GM06990 (cell line): ENCODE results near the gene PILRB.

Experiments
- DNase-seq: peaks from one replicate; pipeline ENCODE4 v3.0.0-alpha.2; 2011; ENCODE audit not compliant: insufficient read length; ENCODE audit errors: extremely low read depth
- H3K27me3 ChIP-seq: replicated peaks from 2 replicates; pipeline ENCODE4 v1.6.0; 2011; ENCODE audit warnings: low read length; ENCODE audit not compliant: control insufficient read depth, insufficient read depth
- H3K36me3 ChIP-seq: 2 replicates; pipeline ENCODE4 v1.5.1; 2011; ENCODE audit warnings: low read length; ENCODE audit not compliant: control insufficient read depth, insufficient read depth
- H3K4me3 ChIP-seq: replicated peaks from 2 replicates; pipeline ENCODE4 v1.5.1; 2011; ENCODE audit warnings: low read depth, mild to moderate bottlenecking, control low read depth, low read length
- TF ChIP-seq, protein P1 (sequence below): IDR thresholded peaks from 2 replicates; pipeline ENCODE4 v1.5.1; 2011; ENCODE audit warnings: low read length, control low read depth, mild to moderate bottlenecking, inconsistent platforms; ENCODE audit not compliant: insufficient read depth, poor library complexity, severe bottlenecking

Gene PILRB

DNA sequence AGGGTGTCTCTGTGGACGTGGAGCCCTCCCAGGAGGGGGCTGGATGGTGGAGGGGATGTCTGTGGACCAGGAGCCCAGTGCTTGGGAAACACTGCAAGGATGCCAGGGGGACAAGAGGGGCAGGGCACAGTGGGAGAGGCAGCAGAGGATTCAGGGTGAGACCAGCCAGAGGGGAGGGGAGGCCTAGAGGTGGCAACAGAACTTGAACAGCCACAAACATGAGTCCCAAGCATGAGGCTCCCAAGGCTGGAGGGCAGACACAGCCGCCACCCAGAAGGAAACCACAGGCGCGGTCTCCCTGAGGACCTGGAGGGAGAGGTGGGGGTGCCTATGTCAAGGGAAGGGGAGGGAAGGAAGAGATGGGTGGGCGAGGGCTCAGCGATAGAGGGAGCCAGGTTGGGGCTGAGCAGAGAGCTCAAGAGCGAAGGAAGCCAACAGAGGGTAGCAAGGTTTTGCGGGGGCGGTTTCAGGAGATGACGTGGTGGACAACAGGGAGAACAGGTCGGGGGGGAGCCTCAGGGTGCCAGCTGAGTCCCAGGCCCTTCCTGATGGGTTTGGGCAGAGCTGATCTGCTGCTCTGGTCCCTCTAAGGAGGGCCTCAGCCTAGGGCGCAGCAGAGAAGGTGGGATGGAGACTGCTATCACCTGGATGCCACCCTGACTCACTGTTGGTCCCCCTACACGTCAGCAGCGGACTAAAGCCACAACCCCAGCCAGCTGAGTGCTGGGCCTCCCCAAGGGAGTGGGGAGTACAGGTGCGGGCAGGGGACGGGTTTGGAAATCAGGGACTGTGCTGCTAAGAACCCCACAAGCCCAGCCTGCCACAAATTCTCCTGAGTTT lies 8.7 kb downstream of the PILRB start:
- DNase-seq = peak; percentile 75
- Histone ChIP-seq H3K4me3 (no peak overlapping the region), H3K36me3 (no peaks in the 10 kb centered on the region; the same call in 1 of the 2 replicates), H3K27me3 (no peaks in the 10 kb centered on the region)
- TF ChIP-seq, protein P1, sequence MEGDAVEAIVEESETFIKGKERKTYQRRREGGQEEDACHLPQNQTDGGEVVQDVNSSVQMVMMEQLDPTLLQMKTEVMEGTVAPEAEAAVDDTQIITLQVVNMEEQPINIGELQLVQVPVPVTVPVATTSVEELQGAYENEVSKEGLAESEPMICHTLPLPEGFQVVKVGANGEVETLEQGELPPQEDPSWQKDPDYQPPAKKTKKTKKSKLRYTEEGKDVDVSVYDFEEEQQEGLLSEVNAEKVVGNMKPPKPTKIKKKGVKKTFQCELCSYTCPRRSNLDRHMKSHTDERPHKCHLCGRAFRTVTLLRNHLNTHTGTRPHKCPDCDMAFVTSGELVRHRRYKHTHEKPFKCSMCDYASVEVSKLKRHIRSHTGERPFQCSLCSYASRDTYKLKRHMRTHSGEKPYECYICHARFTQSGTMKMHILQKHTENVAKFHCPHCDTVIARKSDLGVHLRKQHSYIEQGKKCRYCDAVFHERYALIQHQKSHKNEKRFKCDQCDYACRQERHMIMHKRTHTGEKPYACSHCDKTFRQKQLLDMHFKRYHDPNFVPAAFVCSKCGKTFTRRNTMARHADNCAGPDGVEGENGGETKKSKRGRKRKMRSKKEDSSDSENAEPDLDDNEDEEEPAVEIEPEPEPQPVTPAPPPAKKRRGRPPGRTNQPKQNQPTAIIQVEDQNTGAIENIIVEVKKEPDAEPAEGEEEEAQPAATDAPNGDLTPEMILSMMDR = peak; percentile 17

DNA sequence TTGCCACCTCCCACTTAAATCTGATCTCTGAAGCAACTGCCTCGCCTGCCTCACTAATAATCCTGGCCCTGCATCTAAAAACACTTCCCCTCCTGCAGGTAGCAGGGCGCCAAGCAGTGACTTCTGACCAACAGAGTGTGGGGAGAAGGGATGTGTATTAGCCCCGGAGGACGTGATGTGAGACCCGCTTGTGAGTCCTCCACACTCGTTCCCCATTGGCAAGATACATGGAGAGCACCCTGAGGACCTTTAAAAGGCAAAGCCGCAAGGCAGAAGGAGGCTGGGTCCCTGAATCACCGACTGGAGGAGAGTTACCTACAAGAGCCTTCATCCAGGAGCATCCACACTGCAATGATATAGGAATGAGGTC lies 9.3 kb downstream of the PILRB start:
- H3K27me3 ChIP-seq = no peaks in the 10 kb centered on the region
- no peaks in the 10 kb centered on the region for H3K36me3 ChIP-seq
- no peak for DNase-seq
- H3K4me3 ChIP-seq = no peak overlapping the region
- TF ChIP-seq, protein P1 = no peak

DNA sequence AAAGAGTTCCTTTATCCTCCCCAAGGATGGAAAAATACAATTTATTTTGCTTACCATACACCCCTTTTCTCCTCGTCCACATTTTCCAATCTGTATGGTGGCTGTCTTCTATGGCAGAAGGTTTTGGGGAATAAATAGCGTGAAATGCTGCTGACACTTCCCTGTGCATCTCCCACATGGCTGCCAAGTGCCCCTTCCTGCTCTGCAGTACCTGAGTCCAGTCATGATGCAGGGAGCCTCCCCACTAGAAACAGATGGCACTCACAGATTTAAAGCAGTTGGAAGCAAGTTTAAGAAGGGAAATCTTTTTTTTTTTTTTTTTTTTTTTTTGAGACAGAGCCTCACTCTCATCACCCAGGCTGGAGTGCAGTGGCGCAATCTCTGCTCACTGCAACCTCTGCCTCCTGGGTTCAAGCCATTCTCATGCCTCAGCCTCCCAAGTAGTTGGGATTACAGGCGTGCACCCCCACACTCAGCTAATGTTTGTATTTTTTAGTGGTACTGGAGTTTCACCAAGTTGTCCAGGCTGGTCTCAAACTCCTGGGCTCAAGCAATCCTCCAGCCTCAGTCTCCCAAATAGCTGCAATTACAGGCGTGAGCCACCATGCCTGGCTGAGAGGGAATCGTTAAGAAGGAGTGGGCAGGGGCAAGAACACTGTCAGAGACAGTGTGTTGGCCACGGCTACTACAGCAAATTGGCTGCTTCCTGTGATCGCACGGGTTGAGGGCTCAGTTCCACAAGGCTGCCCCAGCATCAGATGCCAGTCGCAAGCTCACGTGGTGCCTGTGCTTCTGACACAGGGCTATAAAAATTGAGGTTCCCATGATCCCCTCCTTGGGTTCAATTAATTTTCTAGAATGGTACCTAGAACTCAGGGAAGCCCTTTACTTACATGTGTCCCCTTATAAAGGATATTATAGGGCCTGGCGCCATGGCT lies 10.0 kb downstream of the PILRB start:
- DNase-seq = no peak
- TF ChIP-seq, protein P1 = no peak
- Histone ChIP-seq H3K36me3 (no peaks in the 10 kb centered on the region), H3K27me3 (no peaks in the 10 kb centered on the region), H3K4me3 (no peak overlapping the region)

DNA sequence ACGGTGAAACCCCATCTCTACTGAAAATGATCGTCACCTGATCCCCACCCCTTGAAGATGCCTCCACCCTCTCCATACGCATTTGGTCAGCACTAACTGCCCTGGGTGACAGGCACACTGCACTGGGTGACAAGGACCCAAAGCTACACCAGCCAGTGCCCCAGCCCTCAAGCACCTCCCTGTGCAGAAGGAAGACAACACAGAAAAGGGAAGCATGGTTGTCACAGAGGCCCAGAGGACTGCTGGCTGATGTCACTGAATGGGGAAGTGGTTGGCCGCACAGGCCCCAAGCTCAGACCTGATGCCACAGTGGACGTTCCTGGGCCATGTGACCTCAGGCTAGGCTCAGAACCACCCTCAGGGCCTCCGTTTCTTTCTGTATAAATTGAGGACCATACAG lies 11.2 kb downstream of the PILRB start:
- Histone ChIP-seq H3K36me3 (no peaks in the 10 kb centered on the region), H3K27me3 (no peaks in the 10 kb centered on the region), H3K4me3 (no peak overlapping the region)
- TF ChIP-seq, protein P1 = no peak
- DNase-seq = peak; percentile 80

DNA sequence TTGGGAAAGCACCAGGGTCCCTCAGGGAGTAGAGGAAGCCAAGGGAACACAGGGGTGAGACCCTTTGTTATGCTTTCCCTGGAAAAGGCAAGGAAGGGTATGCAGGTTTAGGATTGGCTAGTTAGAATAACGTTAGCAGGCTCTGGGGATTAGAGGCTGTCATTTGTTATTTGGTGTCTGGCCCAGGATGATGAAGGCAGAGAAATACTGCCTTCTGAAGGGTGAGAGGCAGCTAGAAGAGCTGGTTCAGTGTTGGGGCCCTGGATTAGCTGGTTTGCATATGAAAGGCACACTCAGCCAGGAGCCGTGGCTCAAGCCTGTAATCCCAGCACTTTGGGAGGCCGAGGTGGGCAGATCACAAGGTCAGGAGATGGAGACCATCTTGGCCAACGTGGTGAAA lies 12.4 kb downstream of the PILRB start:
- Histone ChIP-seq H3K36me3 (no peaks in the 10 kb centered on the region), H3K4me3 (no peak overlapping the region), H3K27me3 (no peaks in the 10 kb centered on the region)
- TF ChIP-seq, protein P1 = no peak
- no peak for DNase-seq
